CD4-positive, alpha-beta T cell treated with Interleukin-12 subunit alpha and Interleukin-12 subunit beta, for 1 hour (primary cell): ENCODE measurements around the gene ALB.

Experiments
- DNase-seq: peaks from one replicate; pipeline ENCODE4 v3.0.0-alpha.2; 2020

ALB gene

GRCh38 chr4:73409012-73409862, 5.2 kb downstream of the ALB start:
- DNase-seq: no peak

GRCh38 chr4:73409978-73410548, 6.0 kb downstream of the ALB start:
- DNase-seq: no peak

GRCh38 chr4:73410916-73411730, 7.0 kb downstream of the ALB start:
- DNase-seq: no peak

- DNase-seq: no peak
Observed at GRCh38 chr4:73411731-73412414, 7.8 kb downstream of the ALB start.

GRCh38 chr4:73413294-73413755, 9.2 kb downstream of the ALB start:
- DNase-seq: no peak

- no peak for DNase-seq
Observed at GRCh38 chr4:73414936-73415271, 10.8 kb downstream of the ALB start.

- DNase-seq: no peak
Observed at GRCh38 chr4:73415807-73416238, 11.7 kb downstream of the ALB start.

GRCh38 chr4:73416423-73417087, 12.5 kb downstream of the ALB start:
- DNase-seq: no peak

GRCh38 chr4:73417342-73417741, 13.3 kb downstream of the ALB start:
- no peak for DNase-seq

- DNase-seq: no peak
Observed at GRCh38 chr4:73417973-73418372, 13.9 kb downstream of the ALB start.

- DNase-seq: no peak
Observed at GRCh38 chr4:73418677-73419076, 14.6 kb downstream of the ALB start.

- DNase-seq: no peak
Observed at GRCh38 chr4:73419106-73420038, 15.3 kb downstream of the ALB start.

- DNase-seq: no peak
Observed at GRCh38 chr4:73420615-73421014, 16.5 kb downstream of the ALB start.

- no peak for DNase-seq
Observed at GRCh38 chr4:73421708-73422457, 17.8 kb downstream of the ALB start.

- DNase-seq: no peak
Observed at GRCh38 chr4:73422458-73422752, 18.3 kb downstream of the ALB start.

- DNase-seq: no peak
Observed at GRCh38 chr4:73423184-73423583, 19.1 kb downstream of the ALB start.

- no peak for DNase-seq
Observed at GRCh38 chr4:73426666-73427065, 22.6 kb downstream of the ALB start.

GRCh38 chr4:73429118-73429517, 25.0 kb downstream of the ALB start:
- no peak for DNase-seq

- no peak for DNase-seq
Observed at GRCh38 chr4:73429826-73430587, 25.9 kb downstream of the ALB start.

GRCh38 chr4:73431813-73432168, 27.7 kb downstream of the ALB start:
- no peak for DNase-seq
